ENCODE results near the gene APBB3. TPM values are rescaled to one million over a fixed set of nuclear protein-coding genes. Genes with fewer than 3 reads are reported as not detected.

APBB3 gene
- total RNA-seq, 1 donor from 2014 or later, result 61.4 TPM

DNA sequence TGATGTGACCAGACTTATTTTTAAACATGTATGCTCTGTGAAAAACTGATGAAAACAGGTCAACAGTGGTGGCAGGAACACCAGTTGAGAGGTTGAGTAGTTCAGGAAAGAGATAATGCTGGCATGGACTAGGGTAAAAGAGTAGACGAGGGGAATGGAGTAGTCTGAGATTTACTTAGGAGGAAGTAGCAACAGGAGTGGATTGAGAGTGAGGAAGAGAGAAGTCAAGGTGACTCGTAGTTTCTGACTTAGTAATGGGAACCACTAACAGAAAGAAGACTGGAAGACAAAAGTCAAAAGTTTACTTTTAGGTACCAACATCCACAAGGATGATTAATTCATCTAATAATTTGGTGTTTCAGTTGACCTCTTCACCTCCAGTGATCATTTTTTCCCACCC, 10.7 kb downstream of the APBB3 start:
- Mint-ChIP-seq H3K4me3 (no peak overlapping the region), H3K36me3 (peaks cover 18% of the 10 kb centered on the region), H3K4me1 (ENCODE audit: unreplicated experiment) (peaks cover 38% of the 10 kb centered on the region), H3K27me3 (no peaks in the 10 kb centered on the region), H3K9me3 (no peaks in the 10 kb centered on the region), H3K27ac (peak overlapping the region; percentile 29)
- no peak for DNase-seq (ENCODE audit: extremely low spot score, unreplicated experiment)
- TF ChIP-seq, protein P1, sequence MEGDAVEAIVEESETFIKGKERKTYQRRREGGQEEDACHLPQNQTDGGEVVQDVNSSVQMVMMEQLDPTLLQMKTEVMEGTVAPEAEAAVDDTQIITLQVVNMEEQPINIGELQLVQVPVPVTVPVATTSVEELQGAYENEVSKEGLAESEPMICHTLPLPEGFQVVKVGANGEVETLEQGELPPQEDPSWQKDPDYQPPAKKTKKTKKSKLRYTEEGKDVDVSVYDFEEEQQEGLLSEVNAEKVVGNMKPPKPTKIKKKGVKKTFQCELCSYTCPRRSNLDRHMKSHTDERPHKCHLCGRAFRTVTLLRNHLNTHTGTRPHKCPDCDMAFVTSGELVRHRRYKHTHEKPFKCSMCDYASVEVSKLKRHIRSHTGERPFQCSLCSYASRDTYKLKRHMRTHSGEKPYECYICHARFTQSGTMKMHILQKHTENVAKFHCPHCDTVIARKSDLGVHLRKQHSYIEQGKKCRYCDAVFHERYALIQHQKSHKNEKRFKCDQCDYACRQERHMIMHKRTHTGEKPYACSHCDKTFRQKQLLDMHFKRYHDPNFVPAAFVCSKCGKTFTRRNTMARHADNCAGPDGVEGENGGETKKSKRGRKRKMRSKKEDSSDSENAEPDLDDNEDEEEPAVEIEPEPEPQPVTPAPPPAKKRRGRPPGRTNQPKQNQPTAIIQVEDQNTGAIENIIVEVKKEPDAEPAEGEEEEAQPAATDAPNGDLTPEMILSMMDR (conservative IDR thresholded peaks at IDR 0.05), result no peak

DNA sequence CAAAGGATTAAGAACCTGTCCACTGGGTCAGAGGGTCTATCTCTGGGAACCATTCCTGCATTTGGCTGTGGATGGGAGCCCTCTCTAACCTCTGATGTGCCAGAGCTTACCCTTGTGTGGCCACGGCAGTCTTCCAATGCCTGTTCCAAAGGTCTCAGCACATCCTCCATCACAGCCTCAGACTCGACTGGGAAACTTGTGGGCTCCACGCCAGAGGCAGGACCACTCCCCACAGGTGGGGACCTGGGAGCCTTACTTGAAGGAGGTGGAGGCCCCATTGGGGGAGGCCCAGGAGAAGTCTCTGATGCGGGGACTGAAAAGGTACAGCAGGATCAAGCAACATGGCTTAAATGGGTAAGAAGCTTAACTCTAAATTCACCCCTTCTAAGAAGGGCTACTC, 12.5 kb downstream of the APBB3 start:
- H3K27me3 Mint-ChIP-seq, result no peaks in the 10 kb centered on the region
- no peak overlapping the region for H3K4me3 Mint-ChIP-seq
- no peak for DNase-seq (ENCODE audit: extremely low spot score, unreplicated experiment)
- no peaks in the 10 kb centered on the region for H3K9me3 Mint-ChIP-seq
- H3K36me3 Mint-ChIP-seq, result peaks cover 18% of the 10 kb centered on the region
- peaks cover 37% of the 10 kb centered on the region for H3K4me1 Mint-ChIP-seq (ENCODE audit: unreplicated experiment)
- H3K27ac Mint-ChIP-seq, result no peak overlapping the region
- TF ChIP-seq, protein P1 (conservative IDR thresholded peaks at IDR 0.05), result no peak

DNA sequence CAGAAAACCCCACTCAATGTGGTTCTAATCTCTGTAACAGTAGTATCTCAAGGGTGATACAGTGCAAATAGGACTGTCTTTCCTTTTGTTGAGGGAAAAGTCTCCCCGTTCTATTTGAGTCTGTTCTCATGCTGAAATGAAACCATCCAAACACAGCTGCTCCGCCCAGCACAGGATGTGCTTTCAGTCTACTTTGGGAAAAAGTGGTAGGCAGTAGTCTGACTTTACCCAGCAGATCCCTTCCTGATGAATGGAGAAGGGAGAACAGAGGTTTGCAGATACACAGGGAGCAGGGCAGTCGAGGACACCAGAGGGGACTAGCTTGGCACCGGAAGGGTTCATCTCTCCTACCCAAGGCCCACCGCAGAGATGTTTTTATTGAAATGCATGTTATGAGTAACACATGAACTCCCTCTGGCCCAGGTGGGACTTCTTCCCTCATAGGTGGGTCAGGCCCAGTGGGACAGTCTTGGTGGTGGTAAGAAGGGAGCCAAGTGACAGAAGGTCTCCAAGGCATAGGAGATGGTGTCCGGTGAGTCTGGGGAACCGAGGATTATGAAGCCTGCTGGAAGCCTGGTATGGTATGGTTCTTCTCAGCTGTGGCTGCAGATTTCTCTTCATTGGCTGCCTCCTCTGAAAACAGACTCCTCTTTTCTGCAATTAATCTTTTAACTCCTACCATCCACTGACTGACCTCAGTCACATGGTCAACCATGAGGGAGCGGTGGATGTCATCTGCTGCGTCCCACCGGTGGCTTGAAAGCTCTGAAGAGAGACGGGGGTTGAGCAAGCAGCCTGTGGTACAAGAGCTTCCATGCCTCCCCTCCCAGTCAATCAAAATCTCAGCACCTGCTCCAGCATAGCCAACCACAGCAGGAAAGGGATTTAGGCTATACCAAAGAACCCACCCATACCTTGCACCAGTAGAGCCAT, 14.0 kb downstream of the APBB3 start:
- TF ChIP-seq, protein P1 (conservative IDR thresholded peaks at IDR 0.05), result no peak
- peaks cover 10% of the 10 kb centered on the region for H3K36me3 Mint-ChIP-seq
- no peak overlapping the region for H3K4me3 Mint-ChIP-seq
- no peak for DNase-seq (ENCODE audit: extremely low spot score, unreplicated experiment)
- peak overlapping the region; percentile 86 for H3K27ac Mint-ChIP-seq
- H3K27me3 Mint-ChIP-seq, result no peaks in the 10 kb centered on the region
- H3K4me1 Mint-ChIP-seq (ENCODE audit: unreplicated experiment), result peaks cover 24% of the 10 kb centered on the region
- H3K9me3 Mint-ChIP-seq, result no peaks in the 10 kb centered on the region

DNA sequence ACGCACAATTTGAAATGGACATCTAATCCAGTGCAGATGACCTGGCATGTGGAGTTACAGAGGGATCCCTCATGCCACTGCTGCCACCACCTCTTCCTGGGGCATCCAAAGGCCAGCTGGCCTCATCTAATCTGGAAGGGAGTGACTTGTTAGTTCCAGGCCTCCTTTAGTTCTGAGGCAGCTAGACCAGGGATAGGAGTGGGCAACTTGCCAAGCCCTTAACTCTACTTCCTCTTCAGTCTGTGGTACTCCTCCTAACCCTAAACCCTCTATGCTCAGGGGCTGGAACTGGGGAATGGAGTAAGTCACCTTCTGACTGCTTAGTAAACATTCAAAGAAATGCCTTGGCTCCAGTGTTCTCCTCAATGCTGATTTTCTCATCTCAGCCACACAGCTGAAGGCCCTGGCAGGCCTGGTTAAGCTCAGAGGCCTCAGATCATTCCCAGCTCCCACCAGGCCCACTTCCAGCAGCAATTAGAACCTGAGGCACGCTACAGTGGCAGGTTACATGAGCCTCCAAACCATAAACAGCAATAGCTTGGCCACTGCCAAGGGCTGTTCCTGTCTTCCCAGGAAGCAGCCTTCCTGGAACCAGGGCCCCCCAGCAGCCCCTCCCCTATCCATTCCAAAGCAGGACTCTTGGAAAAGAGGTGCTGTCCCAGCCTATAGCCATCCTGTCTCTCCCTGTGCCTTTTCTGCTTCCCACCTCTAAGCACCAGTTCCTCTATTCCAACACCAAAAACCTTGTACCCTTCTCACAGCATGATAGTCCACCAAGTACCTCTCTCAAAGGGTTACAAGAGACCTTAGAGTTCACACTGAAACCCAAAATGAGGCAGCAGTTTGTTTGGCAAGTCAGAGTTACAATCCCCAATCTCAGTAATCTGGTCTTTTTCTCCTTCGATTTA, 14.9 kb downstream of the APBB3 start:
- peaks cover 11% of the 10 kb centered on the region for H3K36me3 Mint-ChIP-seq
- H3K27me3 Mint-ChIP-seq, result no peaks in the 10 kb centered on the region
- no peaks in the 10 kb centered on the region for H3K9me3 Mint-ChIP-seq
- peak overlapping the region; percentile 75 for H3K4me3 Mint-ChIP-seq
- TF ChIP-seq, protein P1 (conservative IDR thresholded peaks at IDR 0.05), result no peak
- DNase-seq (ENCODE audit: extremely low spot score, unreplicated experiment), result no peak
- peak overlapping the region; percentile 86 for H3K27ac Mint-ChIP-seq
- peaks cover 20% of the 10 kb centered on the region for H3K4me1 Mint-ChIP-seq (ENCODE audit: unreplicated experiment)

DNA sequence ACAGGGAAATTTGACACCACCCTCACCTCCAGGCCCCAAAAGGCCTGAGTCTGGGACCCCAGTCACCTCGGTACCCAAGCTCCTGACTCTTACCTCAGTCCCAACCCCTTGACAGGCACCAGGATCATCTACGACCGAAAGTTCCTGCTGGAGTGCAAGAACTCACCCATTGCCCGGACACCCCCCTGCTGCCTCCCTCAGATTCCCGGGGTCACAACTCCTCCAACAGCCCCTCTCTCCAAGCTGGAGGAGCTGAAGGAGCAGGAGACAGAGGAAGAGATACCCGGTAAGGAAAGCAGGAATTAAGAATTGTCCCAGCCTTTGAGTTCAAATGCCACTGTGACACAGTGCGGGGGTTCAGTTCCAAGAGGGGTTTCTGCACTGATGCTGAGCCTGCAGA, 15.6 kb downstream of the APBB3 start:
- TF ChIP-seq, protein P1 (conservative IDR thresholded peaks at IDR 0.05), result no peak
- Mint-ChIP-seq H3K36me3 (peaks cover 14% of the 10 kb centered on the region), H3K4me3 (peak overlapping the region; percentile 75), H3K4me1 (ENCODE audit: unreplicated experiment) (peaks cover 17% of the 10 kb centered on the region), H3K27me3 (no peaks in the 10 kb centered on the region), H3K27ac (peak overlapping the region; percentile 86), H3K9me3 (no peaks in the 10 kb centered on the region)
- DNase-seq (ENCODE audit: extremely low spot score, unreplicated experiment), result no peak
